IPS-NIHi7 (cell line): ENCODE results near the gene A1CF.
"Not testable (repeated sequence)": the region's sequence is repeated elsewhere in the genome, so short reads cannot be mapped to it uniquely, and the experiment has no call there.

ENCODE experiments used
- DNase-seq: peaks from one replicate; pipeline ENCODE4 v3.0.0; 2012; ENCODE audit warnings: mixed read lengths; ENCODE audit errors: extremely low spot score

Gene A1CF, protein sequence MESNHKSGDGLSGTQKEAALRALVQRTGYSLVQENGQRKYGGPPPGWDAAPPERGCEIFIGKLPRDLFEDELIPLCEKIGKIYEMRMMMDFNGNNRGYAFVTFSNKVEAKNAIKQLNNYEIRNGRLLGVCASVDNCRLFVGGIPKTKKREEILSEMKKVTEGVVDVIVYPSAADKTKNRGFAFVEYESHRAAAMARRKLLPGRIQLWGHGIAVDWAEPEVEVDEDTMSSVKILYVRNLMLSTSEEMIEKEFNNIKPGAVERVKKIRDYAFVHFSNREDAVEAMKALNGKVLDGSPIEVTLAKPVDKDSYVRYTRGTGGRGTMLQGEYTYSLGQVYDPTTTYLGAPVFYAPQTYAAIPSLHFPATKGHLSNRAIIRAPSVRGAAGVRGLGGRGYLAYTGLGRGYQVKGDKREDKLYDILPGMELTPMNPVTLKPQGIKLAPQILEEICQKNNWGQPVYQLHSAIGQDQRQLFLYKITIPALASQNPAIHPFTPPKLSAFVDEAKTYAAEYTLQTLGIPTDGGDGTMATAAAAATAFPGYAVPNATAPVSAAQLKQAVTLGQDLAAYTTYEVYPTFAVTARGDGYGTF

DNA sequence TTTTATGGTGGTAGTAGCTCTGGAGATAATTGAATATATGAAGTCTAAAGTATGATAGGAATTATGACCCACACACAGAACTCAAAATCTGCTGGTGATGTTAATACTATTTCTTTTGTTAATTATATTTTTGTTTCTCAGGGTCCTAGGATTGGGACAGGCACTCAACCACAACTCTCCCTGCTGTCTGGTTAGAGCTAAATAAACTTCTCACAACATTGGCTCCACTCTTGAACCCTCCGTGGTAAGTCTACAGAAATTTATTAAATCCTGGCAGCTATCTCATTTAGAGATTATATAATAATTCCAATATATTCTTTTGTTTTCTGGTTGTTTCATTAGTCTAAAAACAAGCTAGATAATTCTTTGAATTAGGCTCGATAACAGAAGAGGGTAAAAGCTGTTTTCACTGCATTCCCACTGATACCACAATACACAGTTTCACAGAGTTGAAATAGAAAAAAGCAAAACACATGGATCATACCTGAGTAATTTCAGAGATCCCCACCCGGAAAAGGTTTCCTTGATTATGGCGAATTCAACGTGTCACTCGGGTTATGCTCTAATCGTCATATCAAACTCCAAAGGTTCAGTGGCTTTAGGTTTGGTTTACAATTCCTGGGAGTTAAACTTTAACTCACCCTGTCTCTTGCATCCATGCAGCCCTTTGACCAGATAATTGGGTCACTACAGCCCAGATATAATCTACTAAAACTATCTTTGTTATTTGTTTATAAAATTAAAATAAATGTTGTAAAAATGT is at the start of gene A1CF:
TSS of gene A1CF (minus strand) at position 531 of the 763 bp plus-strand sequence. CDS start 25,687 bp downstream, outside the sequence.
- DNase-seq: no peak

DNA sequence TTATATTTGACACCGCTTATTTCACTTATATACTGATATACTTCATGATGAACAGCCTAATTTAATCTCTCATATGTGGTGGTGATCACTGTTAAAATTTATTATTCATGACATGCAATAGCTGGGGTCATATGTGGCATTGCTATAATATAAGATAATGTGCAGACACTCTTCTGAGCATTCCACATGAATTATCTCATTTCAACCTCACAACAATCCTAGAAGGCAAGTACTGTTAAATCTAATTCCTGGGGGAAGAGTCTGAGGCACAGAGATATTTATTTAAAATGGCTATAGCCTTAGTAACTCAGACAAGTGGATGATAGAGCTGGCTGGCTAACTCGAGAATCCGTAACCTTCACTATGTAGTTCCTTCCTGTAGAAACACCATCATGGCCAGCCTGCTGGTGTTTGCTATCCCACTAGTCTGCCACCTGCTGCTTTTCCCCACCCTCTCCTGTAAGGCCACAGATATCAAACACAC is 46.6 kb upstream of the A1CF start:
- no peak for DNase-seq

DNA sequence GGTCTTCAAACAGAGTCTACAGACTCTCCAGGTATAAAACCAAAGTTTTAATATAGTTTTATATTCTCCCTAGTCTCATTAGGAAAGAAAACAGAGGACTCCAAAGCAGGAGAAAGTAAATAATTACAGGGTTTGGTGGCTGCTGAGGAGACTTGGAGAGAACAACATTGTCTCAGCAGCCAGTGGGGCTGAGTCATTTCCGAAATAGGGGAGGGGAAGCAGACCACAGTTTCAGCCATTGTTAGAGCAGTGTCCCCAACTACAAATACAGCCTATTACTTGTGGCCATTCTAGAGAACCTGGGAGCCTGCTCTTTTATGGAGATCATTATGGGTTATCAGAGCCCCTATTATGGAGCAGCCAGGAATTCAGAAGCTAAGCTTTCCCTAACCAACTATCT is 44.2 kb upstream of the A1CF start:
- DNase-seq: no peak

DNA sequence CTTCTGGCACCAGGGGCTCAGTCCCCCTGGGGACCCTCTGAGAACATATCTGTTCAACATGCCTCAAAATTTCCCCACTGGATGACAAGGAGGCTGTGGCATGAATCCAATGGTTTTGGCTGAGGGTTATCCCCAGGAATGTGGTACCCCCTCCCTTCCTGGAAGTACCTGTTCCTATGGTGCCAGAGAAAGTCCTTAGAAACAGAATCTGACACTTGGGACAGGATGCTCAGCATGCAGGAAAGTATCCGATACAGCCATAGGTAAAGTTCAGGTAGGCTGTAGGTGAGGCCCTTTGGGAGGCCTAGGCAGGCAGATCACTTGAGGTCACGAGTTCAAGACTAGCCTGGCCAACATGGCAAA is 42.7 kb upstream of the A1CF start:
- DNase-seq: no peak

DNA sequence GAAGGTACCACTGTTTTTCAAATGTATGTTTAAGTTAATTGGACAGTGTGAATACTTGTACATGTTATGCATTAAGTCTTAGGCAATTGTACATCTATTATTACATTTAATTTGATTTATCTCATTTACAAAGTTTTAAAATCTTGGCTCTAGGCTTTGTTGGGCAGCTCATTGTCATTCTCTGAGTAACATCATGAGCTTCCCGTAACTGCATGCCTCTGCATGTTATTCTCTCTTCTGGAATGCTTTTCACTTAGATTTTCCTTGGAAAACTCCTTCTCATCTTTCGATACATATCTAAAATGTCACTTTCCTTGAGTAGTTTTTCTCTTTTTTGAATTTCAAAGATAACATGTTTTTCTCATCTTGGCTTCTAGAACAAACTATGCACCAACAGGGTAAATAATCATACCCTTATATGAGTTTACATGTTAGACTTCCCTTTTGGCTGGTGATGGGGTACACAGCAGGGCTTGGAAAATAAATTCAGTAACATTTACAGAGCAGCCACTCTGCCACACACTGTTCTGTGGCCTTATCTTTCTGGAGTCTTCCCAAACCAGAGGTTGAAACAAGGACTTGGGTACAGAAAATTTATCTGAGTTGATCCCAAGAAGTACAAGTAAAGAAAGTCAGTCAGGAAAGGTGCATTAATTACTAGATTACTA is 42.2 kb upstream of the A1CF start:
- no peak for DNase-seq

DNA sequence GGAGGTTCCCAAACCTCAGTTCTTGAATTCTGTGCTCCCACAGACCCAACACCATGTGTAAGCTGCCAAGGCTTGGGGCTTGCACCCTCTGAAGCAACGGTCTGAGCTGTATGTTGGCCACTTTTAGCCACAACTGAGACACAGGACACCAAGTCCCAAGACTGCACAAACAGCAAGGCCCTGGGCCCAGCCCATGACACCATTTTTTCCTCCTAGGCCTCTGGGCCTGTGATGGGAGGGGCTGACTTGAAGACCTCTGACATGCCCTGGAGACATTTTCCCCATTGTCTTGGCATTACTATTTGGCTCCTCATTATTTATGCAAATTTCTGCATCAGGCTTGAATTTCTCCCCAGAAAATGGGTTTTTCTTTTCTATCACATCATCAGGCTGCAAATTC is 38.0 kb upstream of the A1CF start:
- not testable (repeated sequence) for DNase-seq

DNA sequence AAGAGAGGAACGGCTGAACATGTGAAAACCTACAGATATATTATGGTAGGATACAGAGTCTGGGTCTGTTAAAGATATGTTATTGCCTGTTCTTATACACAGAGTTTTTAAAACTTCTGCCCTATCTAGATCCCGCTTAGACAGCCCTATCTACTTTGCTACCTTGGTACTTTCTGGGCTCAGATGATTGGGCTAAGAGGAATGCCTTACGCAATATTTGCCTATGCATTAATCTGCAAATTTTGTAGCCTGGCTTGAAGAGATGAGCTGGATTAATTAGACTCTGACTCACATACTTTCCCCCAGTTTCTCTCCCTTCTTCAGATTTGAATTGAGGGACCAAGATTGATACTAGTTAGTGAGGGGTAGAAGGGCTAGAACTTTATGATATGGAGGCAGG is 33.6 kb upstream of the A1CF start:
- DNase-seq: no peak

DNA sequence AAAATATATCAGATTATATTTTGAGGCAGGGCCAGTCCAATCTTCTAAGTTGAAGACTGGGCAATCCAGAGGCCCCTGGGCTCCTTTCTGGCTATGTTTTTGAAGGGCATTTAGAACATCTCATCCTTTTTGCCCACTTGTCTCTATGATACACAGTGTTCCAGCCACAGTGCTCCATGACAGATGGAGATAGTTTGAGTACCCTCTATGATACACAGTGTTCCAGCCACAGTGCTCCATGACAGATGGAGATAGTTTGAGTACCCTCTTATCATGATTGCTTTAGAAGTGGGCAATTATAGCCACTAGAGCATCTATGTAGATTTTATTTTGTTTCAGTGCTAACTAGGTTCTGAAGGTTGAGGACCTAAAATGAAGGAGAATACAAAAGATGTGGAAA is 33.1 kb upstream of the A1CF start:
- DNase-seq: no peak

DNA sequence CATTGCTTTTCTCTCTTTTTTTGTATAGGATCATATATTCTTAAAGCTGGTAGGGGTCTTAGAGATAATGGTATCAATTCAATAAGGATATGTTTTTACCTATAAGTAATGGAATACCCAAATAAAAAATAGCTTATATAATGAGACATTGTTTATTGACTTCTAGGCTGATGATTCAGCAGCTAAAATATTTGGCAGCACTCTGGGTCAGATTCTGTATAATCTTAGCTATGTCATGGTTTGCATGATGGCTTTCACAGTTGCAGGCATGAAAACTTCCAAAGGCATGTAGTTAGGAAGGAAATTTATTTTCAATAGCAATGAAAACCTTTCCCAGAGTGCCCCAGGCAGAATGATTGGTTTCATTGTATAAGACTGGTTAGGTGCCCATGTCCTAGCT is 32.1 kb upstream of the A1CF start:
- no peak for DNase-seq

DNA sequence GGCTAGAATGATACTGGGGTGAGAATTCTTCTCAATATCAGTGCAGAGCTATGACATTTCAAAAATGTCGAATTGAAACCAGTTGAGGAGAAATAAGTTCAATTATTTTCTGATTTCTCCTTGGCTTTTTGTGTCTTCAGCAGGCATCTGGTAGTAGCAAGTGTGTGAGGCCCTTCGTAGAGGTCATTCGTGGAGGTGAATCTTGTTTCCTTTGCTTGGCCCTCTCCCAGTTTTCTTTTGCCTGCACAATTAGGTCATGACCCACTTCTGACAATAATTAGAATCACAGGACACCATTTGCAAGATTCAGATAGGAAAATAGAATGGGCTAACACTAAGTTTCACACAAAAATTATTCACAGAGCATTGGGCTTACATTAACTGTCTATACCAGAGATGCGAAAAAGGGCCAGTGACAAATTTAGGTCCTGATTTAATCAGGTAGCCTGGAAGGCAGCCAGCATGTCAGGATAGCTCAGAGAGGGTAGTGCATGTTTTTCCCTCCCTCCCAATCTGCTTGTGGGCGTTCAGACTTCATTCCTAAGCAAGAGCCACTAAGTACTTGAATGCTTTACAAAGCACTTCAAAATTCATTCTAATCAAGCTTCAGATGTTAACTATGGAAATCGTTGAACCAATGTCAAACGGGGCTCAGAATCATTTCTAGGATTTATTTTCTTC is 24.0 kb upstream of the A1CF start:
- no peak for DNase-seq

DNA sequence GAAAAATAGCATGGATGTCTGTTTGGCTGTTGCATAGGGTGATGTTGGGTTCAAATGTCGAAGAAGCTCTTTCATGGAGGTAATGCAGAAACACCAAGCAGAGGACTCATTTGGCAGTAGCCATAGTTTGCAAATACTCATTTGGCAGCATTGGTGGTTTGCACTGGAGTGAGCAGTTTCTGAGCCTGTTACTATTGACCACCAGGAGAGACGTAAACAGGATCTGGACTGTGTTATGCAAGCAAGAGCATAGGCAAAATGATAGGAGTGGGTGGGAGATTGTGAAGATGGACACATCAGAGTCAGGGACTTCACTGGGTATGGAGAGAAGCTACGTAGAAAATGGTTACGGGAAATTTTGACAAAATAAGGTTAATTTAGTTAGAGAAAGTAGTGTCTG is 22.9 kb upstream of the A1CF start:
- DNase-seq: no peak

DNA sequence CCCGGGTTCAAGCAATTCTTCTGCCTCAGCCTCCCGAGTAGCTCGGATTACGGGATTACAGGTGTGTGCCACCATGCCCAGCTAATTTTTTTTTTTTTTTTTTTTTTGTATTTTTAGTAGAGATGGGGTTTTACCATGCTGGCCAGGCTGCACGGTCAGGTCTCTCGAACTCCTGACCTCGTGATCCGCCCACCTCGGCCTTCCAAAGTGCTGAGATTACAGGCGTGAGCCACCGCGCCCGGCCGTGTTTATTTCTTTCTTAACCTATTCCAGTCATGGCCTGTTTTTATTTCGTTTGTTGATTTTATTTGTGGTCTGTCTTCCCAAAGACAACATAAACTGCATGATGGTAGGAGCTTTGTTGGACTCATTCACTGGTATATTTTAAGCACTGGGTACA is 20.4 kb upstream of the A1CF start:
- not testable (repeated sequence) for DNase-seq

DNA sequence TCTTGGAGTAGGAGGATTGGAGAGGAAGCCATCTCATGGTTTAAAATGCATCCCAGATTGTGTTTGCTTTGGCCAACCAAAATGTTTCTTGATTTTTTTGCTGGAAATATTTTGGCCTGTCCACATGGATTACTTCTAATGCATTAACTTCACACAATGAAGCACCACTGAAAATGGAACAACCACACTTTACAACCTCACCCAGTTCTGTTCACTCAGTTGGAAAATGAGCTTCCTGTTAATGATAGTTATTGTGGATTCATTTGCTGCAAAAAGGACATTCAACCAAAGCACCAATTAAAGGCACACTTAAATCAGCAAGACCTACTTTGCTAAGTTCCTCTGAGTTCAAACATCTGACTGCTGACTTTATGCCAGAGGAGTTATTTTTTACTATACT is 11.3 kb upstream of the A1CF start:
- DNase-seq: no peak

DNA sequence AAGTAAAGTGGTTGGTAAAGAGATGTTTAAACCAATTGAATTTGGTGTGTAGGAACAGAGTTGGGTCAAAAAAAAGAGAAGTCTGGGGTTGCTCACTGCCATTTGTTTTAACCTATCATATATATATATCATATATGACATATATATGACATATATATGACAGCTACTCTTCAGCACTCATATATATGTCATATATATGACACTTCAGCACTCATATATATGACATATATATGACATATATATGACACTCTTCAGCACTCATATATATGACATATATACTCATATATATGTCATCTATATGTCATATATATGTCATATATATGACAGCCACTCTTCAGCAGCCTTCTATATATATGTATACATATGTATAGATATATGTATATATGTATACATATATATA is 8.9 kb upstream of the A1CF start:
- DNase-seq: no peak

DNA sequence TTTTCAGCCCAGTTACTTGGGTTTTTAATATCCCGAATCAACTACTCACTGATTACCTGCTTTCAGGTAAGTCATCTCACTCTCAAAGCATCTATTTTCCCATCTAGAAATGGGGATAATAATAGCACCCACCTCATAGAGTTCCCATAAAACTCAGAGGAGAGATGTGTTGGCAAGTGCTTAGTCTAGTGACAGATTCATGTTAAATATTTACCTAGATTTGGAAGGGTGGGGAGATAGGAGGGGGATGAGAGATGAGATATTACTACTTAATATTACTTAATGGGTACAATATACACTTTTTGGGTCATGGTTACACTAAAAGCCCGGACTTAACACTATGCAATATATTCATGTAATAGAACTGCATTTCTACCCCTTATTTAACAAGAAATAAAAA is 7.0 kb upstream of the A1CF start:
- no peak for DNase-seq

DNA sequence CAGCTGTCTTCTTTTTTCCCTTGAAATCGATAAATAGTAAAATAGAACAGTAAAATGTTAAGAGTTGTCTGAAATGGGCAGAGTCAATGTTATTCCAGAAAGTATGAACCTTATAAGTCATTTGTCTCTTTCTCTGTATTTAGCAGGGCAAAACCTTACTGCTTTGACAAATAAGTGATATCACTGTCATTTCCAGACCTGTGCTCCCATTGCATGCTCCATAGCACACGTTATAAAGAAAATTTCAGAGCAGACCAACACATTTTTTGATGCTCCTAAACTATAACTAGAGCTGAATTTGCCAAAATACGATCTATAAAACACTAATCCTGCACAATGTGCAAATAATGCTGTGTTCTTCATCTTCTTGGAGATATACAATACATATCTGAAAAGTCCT is 1.1 kb downstream of the A1CF start:
- no peak for DNase-seq

DNA sequence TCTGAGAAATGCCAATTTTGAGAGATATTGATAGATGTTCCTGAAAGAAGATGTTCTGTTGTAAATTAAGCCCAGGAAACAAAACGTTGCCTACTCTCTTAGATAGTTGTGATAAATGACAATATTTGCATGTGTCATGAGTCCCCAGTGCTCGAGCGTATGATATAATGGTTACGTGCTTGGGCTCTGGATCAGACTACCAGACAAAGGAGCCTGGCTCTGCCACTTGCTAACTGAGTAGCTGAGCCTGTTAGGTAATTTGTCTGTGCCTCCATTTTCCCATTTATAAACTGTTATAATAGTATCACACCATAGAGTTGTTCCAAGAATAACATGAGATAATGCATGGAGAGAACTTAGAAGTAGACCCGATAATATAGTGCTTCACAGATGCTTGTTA is 1.8 kb downstream of the A1CF start:
- no peak for DNase-seq

DNA sequence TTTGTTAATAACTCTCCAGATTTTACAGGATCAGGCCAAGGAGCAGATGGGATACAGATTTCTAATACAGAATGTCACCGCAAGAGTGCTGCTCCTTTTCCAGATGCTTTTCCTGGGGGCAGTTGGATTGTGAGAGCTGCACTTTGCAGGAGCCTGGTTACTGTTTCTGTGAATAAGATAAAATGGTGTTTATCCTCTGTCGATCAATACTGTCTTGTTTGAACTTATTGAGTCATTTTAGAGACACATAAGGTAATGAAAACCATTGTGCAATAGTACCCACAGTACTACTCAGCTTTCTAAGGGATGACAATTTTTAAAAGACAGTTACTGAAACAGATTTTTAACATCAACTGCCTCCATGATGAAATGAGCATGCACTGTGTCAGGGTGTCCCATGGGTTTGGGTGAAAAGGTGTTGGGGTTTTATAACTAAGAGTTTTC is 2.9 kb downstream of the A1CF start:
- DNase-seq: no peak

DNA sequence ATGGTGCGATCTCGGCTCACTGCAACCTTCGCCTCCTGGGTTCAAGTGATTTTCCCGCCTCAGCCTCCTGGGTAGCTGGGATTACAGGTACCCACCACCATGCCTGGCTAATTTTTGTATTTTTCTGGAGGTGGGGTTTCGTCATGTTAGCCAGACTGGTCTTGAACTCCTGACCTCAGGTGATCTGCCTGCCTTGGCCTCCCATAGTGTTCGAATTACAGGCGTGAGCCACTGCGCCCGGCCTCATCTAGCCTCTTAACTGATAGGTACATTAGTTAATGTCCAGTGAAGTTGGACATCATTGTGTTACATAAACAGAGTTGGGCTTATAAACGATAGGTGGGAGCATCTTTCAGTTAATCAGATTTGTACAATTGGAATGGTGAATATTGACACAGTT is 4.4 kb downstream of the A1CF start:
- not testable (repeated sequence) for DNase-seq

DNA sequence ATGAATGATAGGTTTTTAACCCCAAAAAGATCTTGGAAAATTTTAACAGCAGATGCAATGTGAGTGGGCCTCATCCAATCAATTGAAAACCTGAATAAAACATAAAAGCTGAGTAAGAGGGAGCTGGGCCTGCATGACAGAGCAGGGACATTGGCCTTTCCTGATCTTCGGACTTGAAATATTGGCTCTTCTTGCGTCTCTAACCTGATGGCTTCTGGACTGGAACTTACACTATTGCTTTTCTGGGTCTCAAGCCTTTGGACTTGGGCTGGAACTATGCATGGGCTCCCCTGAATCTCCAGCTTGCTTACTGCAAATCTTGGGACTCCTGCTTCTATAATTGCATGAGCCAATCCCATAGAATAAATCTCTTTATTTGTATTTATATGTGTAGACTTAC is 9.0 kb downstream of the A1CF start:
- no peak for DNase-seq

DNA sequence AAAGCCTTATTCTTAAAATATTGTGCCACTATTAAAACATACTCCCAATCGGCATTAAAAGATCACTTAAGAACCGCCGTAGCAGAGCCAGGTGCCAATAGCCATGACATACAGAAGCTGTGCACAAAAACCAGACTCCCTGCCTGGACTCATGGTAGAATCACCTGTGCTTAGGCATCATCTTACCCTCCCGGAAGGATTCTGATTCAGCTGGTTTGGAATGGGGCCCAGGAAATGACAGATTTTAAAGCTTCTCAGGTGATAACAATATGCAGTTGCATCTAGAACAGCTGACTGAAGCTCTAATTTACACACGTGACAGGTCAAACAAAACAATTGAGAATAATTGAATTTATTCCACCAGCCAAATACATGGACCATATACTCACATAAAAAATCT is 10.7 kb downstream of the A1CF start:
- DNase-seq: no peak

DNA sequence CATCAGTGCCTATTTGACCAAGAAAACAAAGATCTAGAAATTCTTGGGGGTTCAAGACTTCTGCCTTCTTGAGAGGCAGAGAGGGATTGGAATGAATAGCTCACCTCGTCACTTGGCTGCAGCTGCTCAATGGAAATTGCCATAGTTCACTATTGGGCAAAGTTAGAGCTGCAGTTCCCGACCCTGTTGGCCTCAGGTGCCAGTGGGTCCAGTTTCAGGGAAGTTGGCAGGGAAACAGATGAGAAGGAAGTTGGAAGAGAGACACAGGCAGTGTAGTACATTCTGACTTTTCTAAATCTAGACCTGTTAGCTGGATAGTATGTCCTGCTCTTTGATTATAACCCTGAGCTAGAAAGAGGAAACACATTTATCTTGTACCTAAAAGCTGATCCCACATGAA is 19.1 kb downstream of the A1CF start:
- DNase-seq: no peak
